DMS 273 treated with DMSO at 0.1 percent for 48 hours (cell line): Measurements from ENCODE around the gene DEAF1.
"Not testable (repeated sequence)": the region's sequence is repeated elsewhere in the genome, so short reads cannot be mapped to it uniquely, and the experiment has no call there.

Experiments used
- DNase-seq: peaks from one replicate; lab custom pipeline; 2025; lab: John Stamatoyannopoulos, UW

The DEAF1 gene

DNA sequence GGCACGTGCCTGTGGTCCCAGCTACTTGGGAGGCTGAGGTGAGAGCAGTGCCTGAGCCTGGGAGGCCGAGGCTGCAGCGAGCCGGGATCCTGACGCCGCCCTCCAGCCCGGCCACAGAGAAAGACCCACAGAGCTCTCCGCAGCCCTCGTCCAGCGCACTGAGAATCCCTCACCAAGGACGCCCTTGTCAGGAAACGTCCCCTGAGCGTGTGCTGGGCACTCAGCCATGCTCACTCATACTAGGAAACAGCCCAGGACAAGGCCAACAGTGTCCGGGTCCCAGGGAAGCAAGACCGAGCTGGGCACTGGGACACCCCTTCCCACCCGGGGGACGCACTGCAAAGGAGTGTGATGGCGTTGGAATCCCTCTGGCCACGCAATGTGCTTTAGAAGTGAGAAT lies 14.5 kb downstream of the DEAF1 start:
- no peak for DNase-seq

DNA sequence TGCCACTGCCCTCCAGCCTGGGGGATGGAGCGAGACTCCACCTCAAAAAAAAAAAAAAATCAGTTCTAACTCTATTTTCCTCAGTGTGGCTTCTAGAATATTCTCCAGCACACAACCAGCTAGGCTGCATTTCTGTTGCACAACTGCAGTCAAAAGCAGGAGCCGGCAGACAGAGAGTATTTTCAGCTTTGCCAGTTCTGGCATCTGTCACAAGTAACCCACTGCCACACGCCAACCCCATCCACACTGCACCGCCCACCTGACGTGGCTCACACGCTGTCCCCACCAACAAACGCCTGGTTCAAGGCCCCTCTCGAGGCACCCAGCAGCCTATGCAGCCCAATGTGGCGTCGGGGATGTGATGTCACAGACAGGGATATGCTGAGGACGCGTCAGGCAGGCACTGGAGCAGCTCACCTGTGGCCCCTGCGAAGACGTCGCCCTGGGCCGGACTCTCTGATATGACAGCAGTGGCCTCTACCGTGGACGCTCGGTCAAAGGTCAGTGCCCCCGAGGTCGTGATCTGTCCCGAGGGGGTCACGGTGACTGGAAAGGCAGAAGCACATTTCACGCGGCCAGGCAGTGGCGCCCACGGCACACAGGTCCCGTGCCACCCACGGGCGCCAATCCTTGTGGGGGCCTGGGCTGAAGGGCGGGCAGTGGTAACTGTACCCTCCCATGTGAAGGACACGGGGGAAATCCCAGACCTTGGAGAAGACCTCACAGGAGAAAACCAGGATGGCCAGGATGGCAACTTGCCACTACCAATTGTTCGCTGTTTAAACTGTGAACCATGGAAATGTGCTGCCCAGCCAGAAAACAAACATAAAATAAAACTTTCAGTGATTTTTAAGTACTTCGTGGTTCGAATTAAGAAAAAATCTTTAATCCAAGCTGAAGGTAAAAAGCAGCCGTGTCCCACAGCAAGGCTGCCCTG lies 15.5 kb downstream of the DEAF1 start:
- DNase-seq: no peak

DNA sequence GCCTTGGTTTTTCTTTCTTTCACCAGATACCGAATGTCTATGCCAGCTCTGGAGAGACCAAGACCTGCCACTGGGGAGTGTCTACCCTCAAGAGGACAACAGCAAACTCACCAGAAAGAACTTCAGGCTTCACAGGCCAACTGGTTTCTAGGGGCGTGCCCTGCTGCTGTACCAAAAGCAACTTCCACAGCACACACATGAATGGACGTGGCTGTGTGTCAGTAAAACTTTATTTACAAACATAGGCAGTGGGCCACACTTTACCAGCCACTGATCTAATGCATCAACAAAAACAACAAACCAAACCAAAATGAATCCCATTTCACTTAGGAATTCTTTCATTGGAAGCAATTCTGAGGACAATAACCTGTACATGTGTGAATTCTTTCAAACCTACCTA lies 16.7 kb downstream of the DEAF1 start:
- no peak for DNase-seq

GRCh38 chr11:674406-674805 lies 20.6 kb downstream of the DEAF1 start:
- no peak for DNase-seq

DNA sequence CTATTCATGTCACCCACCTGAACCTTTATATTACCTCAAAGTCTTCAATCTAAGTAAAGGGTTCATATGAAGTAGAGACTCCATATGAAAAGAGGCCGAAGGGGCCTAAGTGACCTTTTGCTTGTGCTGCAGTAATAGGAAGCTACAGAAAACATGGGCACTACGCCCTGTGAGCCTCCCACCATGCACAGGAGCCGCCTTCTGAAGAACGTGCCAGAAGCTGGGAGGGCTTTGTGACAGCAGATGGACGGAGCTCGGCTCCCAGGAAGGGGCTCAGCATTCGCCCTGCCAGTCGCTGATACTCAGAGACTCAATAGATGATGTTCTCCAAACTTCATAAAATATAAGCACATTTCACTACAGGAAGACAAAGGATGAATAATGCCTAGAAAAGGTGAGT lies 21.2 kb downstream of the DEAF1 start:
- DNase-seq: no peak

DNA sequence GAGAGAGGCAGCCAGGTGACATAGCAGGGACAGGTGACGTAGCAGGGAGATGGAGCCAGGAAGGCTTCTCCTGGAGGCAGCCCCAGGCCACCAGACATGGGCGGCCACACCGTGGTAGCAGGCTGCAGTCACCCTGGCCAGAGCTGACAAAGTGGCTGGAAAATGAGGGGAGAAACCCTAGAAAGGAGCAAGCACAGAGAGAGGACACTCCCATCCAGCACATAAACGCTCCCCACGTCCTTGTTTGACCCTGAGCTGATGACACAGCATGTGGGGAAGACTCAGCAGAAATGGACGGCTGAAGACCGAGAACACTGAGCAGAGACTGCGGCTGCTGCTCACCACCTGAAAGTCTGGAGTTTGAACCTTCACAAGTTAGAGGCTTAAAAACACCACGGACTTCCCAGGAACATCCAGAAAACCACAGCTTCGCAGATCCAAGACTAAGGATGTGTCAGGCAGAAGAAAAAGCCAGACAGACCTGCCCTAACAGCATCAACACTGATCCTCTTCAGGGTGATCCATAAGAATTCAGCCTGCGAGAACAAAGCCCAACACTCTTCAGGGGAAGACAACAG lies 29.2 kb downstream of the DEAF1 start:
- no peak for DNase-seq

- no peak for DNase-seq
Measured at GRCh38 chr11:665062-665703, 29.8 kb downstream of the DEAF1 start.

DNA sequence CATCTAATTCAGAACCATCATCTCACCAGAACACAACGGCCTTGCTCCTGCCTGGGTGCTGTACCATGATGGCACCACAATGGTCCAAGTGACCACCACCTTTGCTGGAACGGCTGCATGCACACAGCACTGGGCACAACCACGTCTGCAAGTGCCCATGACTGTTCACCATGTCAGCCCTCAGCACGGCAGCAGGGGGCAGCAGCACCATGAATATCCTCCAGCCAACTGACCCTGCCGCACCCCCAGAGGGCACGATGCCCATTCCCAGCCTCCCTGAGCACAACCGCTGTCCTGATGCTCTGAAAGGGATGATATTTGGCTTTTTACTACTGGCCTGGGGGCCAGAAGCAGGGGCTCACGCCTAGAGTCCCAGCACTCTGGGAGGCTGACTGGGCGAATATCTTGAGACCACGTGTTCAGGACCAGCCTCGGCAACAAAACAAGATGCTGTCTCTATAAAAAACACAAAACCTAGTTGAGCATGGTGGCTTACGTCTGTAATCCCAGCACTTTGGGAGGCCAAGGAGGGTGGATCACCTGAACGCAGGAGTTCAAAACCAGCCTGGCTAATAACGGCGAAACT lies 32.2 kb downstream of the DEAF1 start:
- DNase-seq: no peak

GRCh38 chr11:660681-661444 lies 34.2 kb downstream of the DEAF1 start:
- no peak for DNase-seq

GRCh38 chr11:660281-660680 lies 34.7 kb downstream of the DEAF1 start:
- no peak for DNase-seq

DNA sequence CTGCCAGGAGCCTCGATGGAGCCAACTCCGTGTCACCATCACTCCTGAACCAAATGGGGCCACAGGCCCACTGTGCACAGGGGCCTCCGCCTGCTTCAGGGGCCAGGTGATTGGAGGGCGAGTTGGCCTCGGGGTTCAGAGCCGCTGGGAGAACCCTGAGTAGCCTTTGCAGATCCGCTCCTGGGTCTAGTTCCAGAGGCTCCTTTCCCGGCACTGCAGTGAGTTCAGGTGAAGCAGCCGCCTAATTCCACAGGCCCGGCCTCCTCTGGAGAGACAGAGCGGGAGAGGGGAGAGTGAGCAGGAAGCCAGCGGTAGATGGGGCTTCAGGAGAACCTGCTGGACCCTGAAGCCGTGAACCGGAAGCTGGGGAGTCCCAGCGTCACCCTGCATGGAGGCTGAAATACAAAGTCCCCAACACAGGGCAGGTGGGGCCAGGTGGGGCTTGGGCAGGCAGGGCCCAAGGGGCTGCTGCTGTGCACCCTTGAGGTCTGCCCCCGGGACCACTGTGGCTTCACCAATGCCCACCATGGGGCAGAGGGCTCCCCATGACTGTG lies 35.4 kb downstream of the DEAF1 start:
- DNase-seq: no peak

GRCh38 chr11:657691-658126 lies 37.3 kb downstream of the DEAF1 start:
- DNase-seq: no peak

GRCh38 chr11:656866-657265 lies 38.2 kb downstream of the DEAF1 start:
- no peak for DNase-seq

DNA sequence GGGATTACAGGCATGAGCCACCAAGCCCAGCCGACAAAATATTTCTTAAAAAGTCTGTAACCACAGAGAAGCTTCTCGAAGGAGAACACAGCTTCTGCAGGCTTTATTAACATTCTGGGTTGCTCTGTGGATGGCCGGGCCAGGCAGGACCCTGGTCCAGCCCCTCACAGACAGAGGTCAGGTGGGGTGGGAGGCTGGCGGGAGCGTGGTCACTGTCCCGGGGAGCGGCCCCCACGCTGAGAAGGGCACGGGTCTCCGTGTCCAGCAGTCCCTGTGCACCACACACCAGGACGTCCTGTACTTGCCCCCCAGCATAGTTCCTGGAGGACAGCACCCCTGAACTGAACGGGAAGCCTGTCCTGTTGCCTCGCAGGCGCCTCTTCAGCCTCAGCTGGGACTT lies 38.6 kb downstream of the DEAF1 start:
- no peak for DNase-seq

- no peak for DNase-seq
Measured at GRCh38 chr11:655036-655726, 39.8 kb downstream of the DEAF1 start.

DNA sequence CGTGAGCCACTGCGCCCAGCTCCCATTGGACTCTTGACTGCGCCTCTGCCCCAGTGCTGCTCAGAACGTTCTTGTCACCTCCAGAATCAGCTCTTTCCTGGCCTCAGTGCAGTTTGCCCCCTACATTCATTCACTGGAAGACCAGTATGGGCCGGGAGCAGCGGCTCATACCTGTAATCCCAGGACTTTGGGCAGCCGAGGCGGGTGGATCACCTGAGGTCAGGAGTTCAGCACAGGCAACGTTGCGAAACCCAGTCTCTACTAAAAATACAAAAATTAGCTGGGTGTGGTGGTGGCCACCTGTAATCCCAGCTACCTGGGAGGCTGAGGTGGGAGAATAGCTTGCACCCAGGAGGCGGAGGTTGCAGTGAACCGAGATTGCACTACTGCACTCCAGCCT lies 40.6 kb downstream of the DEAF1 start:
- not testable (repeated sequence) for DNase-seq

GRCh38 chr11:653837-654236 lies 41.2 kb downstream of the DEAF1 start:
- DNase-seq: no peak

DNA sequence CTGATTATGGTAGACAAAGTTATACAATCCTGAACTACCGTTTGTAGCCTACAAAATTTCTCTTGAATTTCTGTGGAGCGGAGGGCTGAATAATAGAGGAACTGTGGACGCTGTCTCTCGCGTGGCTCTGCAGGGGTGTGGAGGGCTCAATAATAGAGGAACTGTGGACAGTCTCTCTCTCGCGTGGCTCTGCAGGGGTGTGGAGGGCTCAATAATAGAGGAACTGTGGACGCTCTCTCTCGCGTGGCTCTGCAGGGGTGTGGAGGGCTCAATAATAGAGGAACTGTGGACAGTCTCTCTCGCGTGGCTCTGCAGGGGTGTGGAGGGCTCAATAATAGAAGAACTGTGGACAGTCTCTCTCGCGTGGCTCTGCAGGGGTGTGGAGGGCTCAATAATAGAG lies 41.9 kb downstream of the DEAF1 start:
- DNase-seq: not testable (repeated sequence)

- no peak for DNase-seq
Measured at GRCh38 chr11:650482-650881, 44.5 kb downstream of the DEAF1 start.

DNA sequence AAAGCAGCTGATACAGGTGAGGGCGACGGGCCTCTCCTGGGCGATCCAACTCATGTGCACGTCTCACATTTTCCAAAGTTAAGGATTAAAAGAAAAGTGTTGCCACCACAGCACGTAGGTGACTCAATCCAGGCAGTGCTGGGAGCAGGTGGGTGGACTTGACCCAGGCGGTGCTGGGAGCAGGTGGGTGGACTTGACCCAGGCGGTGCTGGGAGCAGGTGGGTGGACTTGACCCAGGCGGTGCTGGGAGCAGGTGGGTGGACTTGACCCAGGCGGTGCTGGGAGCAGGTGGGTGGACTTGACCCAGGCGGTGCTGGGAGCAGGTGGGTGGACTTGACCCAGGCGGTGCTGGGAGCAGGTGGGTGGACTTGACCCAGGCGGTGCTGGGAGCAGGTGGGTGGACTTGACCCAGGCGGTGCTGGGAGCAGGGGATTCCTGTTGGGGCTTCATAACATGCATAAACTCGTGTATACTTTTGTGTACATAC lies 47.3 kb downstream of the DEAF1 start:
- DNase-seq: not testable (repeated sequence)

GRCh38 chr11:646214-646613 lies 48.8 kb downstream of the DEAF1 start:
- no peak for DNase-seq
